ENCODE data around the gene TPD52L1. TPM values are rescaled to one million over a fixed set of nuclear protein-coding genes. Genes with fewer than 3 reads are reported as not detected.

Gene TPD52L1
- total RNA-seq, 3 donors from 2014 or later (not counting 1 experiment from before 2014, with no cell fraction given): 1.2 TPM; not detected in 1

DNA sequence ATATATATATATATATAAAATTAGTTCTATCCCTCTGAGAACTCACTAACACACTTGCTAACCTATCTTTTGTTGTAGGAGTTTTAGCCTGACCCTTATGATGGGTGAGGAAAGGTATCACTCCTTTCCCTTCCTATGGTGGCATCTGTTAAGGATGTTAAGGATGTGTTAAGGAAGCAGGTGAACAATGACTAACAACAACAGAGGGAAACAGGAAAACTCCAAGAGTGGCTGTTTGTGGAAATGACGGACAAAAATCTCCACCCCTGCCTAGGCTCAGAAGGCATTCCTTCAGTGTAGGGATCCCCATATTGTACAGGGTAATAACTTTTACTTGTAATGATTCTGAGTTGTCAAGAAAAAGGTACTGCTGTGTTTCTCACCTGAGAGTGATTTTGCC is 8.8 kb upstream of the TPD52L1 start:
- 100% methylated on average over 1 of the region's 1 CpG for WGBS (ENCODE audit: insufficient coverage)
- ATAC-seq (no peak), DNase-seq (no peak)
- H3K9me3 Mint-ChIP-seq: no peaks in the 10 kb centered on the region
- Histone ChIP-seq H3K27me3 (ENCODE audit: control insufficient read depth, insufficient read depth, low read length) (no peaks in the 10 kb centered on the region), H3K36me3 (ENCODE audit: control insufficient read depth, insufficient read depth, low read length) (no peaks in the 10 kb centered on the region), H3K4me3 (ENCODE audit: low read length) (no peak overlapping the region), H3K4me1 (ENCODE audit: control insufficient read depth, insufficient read depth, low read length) (no peaks in the 10 kb centered on the region), H3K27ac (ENCODE audit: low read length) (no peak overlapping the region), H3K9me3 (ENCODE audit: control insufficient read depth, insufficient read depth, low read length) (no peaks in the 10 kb centered on the region)
- H3K27me3 Mint-ChIP-seq (ENCODE audit: low read depth in 2 of 2): peaks cover 19 to 66% of the 10 kb centered on the region in 2 donors
- no peak overlapping the region for H3K27ac Mint-ChIP-seq
- no peaks in the 10 kb centered on the region for H3K36me3 Mint-ChIP-seq
- H3K4me1 Mint-ChIP-seq: no peaks in the 10 kb centered on the region
- TF ChIP-seq, protein P1, sequence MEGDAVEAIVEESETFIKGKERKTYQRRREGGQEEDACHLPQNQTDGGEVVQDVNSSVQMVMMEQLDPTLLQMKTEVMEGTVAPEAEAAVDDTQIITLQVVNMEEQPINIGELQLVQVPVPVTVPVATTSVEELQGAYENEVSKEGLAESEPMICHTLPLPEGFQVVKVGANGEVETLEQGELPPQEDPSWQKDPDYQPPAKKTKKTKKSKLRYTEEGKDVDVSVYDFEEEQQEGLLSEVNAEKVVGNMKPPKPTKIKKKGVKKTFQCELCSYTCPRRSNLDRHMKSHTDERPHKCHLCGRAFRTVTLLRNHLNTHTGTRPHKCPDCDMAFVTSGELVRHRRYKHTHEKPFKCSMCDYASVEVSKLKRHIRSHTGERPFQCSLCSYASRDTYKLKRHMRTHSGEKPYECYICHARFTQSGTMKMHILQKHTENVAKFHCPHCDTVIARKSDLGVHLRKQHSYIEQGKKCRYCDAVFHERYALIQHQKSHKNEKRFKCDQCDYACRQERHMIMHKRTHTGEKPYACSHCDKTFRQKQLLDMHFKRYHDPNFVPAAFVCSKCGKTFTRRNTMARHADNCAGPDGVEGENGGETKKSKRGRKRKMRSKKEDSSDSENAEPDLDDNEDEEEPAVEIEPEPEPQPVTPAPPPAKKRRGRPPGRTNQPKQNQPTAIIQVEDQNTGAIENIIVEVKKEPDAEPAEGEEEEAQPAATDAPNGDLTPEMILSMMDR (IDR thresholded peaks at IDR 0.05): no peak
- H3K4me3 Mint-ChIP-seq: no peak overlapping the region
- intact Hi-C loops (cut with micrococcal nuclease): no loop called here

DNA sequence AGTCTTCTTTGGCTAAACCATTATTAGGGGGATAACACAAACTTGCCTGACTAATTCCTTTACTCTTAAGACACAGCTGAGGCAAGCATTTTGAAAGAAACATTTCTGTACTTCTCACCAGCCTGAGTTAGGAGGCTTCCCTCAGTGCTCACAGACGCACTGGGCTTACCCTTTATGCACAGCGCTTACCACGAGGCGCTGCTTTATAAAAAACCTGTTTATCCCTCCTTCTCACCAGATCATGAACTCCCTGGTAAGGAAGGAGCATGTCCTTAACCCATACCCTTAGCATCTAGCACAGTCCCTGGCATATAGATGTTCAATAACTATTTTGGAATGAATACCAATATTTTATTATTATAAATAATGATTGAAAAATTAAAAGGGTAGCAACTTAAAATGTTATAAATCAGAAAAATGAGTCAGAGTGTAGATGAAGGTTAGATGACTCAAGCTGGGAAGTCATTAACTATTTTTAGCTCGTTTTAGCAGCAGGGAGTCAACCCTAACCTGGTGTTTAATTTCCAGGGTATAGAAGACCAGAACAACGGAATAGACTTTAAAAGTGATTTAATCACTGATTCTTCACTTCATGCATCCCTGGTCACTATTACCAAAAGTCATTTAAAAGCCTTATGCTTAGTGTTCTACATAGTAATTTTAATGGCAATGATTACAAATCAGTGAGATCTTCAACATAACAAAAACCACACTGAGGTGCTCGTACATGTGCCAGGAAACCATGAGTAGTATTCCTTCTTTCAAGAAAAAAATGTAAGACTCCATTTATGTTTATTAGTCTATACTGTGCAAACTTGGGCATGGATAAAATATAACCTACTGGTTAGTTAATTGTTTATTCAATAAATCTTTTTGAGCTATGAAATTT is 4.1 kb upstream of the TPD52L1 start:
- H3K27ac Mint-ChIP-seq: no peak overlapping the region
- H3K4me1 Mint-ChIP-seq: peaks cover 0 to 11% of the 10 kb centered on the region in 2 donors
- ATAC-seq (no peak), DNase-seq (no peak)
- no peaks in the 10 kb centered on the region for H3K36me3 ChIP-seq (ENCODE audit: control insufficient read depth, insufficient read depth, low read length)
- no peak overlapping the region for H3K4me3 ChIP-seq (ENCODE audit: low read length)
- H3K4me1 ChIP-seq (ENCODE audit: control insufficient read depth, insufficient read depth, low read length): peaks cover 11% of the 10 kb centered on the region
- H3K27me3 ChIP-seq (ENCODE audit: control insufficient read depth, insufficient read depth, low read length): peaks cover 14% of the 10 kb centered on the region
- no peaks in the 10 kb centered on the region for H3K9me3 Mint-ChIP-seq
- TF ChIP-seq, protein P1 (IDR thresholded peaks at IDR 0.05): no peak
- WGBS (ENCODE audit: insufficient coverage): 79% methylated on average over 6 of the region's 7 CpGs
- no peak overlapping the region for H3K27ac ChIP-seq (ENCODE audit: low read length)
- H3K9me3 ChIP-seq (ENCODE audit: control insufficient read depth, insufficient read depth, low read length): no peaks in the 10 kb centered on the region
- peaks cover 32 to 75% of the 10 kb centered on the region in 2 donors for H3K27me3 Mint-ChIP-seq (ENCODE audit: low read depth in 2 of 2)
- intact Hi-C loops (cut with micrococcal nuclease): loop anchor here (5.0 to 10.0 kb wide), 2 partner anchors 155 to 618 kb away; partner anchors contain the start of gene HDDC2
- no peak overlapping the region for H3K4me3 Mint-ChIP-seq
- no peaks in the 10 kb centered on the region for H3K36me3 Mint-ChIP-seq

DNA sequence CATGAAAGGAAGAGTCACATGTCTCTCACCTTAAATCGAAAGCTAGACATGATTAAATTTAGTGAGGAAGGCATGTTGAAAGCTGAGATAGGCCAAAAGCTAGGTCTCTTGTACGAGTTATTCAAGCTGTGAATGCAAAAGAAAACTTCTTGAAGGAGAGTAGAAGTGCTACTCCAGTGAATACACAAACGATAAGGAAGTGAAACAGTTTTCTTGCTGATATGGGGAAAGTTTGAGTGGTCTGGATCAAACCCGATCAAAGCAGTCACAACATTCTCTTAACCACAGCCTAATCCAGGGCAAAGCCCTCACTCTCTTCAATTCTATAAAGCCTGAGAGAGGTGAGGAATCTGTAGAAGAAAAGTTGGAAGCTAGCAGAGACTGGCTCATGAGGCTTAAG is 1.9 kb upstream of the TPD52L1 start:
- Mint-ChIP-seq H3K36me3 (no peaks in the 10 kb centered on the region), H3K27me3 (ENCODE audit: low read depth in 2 of 2) (peaks cover 24 to 58% of the 10 kb centered on the region in 2 donors), H3K27ac (no peak overlapping the region), H3K4me1 (peaks cover 0 to 11% of the 10 kb centered on the region in 2 donors), H3K4me3 (no peak overlapping the region), H3K9me3 (no peaks in the 10 kb centered on the region)
- 66% methylated on average over 3 of the region's 4 CpGs for WGBS (ENCODE audit: insufficient coverage)
- TF ChIP-seq, protein P1 (IDR thresholded peaks at IDR 0.05): no peak
- no peak for DNase-seq
- intact Hi-C loops (cut with micrococcal nuclease): loop anchor here (5.0 to 10.0 kb wide), 2 partner anchors 153 to 616 kb away; partner anchors contain the start of gene HDDC2
- no peaks in the 10 kb centered on the region for H3K36me3 ChIP-seq (ENCODE audit: control insufficient read depth, insufficient read depth, low read length)
- H3K27me3 ChIP-seq (ENCODE audit: control insufficient read depth, insufficient read depth, low read length): peaks cover 14% of the 10 kb centered on the region
- H3K4me3 ChIP-seq (ENCODE audit: low read length): no peak overlapping the region
- ATAC-seq: no peak
- H3K9me3 ChIP-seq (ENCODE audit: control insufficient read depth, insufficient read depth, low read length): no peaks in the 10 kb centered on the region
- peaks cover 15% of the 10 kb centered on the region for H3K4me1 ChIP-seq (ENCODE audit: control insufficient read depth, insufficient read depth, low read length)
- H3K27ac ChIP-seq (ENCODE audit: low read length): no peak overlapping the region

All from natural killer cell (primary cell).